Activated T-cell treated with anti-CD3 and anti-CD28 coated beads for 4 hours (primary cell): ENCODE measurements around the gene DNER.
"Not testable (repeated sequence)": the region's sequence is repeated elsewhere in the genome, so short reads cannot be mapped to it uniquely, and the experiment has no call there.

Experiments
- DNase-seq: peaks from one replicate; pipeline ENCODE4 v3.0.0-alpha.2; 2020

Gene DNER, protein sequence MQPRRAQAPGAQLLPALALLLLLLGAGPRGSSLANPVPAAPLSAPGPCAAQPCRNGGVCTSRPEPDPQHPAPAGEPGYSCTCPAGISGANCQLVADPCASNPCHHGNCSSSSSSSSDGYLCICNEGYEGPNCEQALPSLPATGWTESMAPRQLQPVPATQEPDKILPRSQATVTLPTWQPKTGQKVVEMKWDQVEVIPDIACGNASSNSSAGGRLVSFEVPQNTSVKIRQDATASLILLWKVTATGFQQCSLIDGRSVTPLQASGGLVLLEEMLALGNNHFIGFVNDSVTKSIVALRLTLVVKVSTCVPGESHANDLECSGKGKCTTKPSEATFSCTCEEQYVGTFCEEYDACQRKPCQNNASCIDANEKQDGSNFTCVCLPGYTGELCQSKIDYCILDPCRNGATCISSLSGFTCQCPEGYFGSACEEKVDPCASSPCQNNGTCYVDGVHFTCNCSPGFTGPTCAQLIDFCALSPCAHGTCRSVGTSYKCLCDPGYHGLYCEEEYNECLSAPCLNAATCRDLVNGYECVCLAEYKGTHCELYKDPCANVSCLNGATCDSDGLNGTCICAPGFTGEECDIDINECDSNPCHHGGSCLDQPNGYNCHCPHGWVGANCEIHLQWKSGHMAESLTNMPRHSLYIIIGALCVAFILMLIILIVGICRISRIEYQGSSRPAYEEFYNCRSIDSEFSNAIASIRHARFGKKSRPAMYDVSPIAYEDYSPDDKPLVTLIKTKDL

DNA sequence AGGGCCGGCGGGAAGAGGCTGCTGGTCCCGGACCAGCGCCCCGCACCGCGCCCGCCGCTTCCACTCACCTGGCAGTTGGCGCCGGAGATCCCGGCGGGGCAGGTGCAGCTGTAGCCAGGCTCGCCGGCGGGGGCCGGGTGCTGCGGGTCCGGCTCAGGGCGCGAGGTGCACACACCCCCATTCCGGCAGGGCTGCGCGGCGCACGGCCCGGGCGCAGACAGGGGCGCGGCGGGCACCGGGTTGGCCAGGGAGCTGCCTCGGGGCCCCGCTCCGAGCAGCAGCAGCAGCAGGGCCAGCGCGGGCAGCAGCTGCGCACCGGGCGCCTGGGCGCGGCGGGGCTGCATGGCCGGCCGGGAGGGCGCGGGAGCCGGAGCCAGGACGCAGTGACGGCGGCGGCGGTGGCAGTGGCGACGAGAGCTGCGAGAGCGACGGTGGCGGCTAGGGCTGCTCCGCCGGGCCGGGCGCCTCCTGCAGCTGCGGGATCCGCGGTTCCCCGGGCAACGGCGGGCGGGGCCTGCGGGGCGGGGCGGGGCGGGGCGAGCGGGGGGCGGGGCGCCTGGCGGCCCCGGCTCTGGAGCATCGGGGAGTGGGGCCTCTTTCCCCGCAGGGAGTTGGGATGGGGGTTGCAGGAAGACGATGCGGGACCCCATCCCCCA is at the start of gene DNER:
Gene DNER (minus strand): TSS at position 476 of the 656 bp plus-strand sequence. CDS start 132 bp downstream, at position 344.
- DNase-seq, result peak; percentile 11

DNA sequence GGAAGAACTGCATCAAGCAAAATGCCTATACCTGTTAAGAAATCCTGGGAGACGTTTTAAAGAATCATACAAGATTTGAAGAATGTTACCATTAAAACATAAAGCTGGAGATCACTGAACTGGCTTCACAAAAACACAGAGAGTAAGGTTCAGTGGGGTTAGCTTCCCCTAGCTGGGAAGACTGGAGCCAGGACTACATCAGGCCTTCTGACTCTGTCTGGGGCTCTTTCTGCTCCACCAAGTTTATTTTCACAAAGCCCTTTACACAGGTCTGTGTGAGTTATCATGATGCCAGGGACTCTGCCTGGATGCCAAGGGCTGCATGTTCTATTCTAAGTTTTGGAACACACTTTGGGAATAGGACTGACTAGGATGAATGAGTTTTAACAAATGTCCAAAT is 47.3 kb upstream of the DNER start:
- no peak for DNase-seq

DNA sequence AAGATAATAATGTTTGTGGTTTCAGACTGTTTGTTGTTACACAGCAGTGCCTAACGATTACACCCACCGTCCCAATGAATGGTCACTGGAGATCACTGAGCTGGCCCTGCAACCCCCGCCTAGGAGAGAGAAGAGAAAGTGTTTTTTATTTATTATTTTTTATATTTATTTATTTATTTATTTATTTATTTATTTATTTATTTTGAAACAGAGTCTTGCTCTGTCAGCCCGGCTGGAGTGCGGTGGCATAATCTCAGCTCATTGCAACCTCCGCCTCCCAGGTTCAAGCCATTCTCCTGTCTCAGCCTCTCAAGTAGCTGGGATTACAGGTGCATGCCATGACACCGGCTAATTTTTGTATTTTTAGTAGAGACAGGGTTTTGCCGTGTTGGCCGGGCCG is 43.1 kb upstream of the DNER start:
- not testable (repeated sequence) for DNase-seq

DNA sequence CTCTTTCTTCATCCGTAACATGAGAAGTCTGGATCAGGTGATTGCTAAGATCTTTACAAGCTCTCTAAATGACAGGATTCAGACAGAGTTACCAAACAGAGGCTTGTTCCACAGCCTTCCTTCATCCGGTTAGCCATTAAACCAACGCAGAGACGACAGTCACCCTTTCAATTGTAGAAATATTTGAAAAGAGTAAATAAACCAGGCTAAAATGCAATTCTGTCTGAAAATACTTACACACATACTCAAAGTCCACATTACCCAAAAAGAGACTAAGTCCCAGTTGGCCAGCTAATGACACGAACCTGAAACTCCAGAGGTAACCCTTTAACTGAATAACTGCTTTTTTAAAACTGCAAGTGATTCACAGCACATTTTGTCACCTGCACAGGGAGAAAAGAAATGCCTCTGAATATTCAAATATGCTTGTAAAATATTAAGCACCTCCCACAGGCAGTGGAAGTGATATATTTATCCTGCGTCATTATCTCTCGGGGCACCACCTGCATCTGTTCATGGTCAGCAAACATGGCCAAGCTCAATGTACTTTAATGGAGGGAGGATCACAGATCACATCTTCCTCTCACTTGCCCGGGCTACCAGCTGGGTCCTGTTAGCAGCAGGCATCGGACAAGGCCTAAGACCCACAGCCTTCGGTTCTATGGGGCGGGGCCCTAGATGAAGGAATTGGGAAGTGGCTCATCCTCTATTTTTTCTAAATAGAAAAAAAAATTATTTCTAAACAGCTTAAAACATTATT is 38.8 kb upstream of the DNER start:
- no peak for DNase-seq

DNA sequence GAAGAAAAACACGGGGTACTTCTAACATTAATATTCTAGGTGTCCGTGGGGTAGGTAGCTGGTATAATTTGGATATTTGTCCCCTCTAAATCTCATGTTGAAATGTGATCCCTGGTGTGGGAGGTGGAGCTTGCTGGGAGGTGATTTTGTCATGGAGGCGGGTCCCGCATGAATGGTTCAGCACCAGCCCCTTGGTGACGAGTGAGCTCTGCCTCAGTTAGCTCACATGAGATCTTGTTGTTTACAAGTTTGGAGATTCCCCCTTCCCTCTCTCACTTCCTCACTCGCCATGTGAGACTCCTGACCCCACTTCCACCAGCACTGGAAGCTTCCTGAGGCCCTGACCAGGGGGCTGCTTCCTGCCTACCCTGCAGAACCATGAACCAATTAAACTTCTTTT is 35.4 kb upstream of the DNER start:
- DNase-seq, result no peak

DNA sequence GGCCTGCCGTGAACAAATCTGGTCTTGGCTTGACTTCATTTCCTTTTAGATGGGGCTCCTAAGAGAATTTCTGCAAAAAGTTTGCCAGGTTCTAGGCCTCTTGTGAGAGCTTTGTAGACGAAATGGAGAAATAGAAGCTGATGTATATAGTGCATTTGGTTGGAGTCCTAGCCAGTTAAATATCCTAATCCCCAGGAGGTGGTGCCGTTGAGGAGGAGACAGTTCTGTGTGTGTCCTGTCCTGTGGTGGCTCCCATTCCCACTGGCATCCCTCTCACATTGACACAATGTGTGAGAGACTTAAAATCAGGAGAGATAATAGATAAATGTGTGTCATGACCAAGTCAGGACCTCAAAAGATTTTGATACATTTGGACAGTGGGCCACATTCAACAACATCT is 34.6 kb upstream of the DNER start:
- no peak for DNase-seq

DNA sequence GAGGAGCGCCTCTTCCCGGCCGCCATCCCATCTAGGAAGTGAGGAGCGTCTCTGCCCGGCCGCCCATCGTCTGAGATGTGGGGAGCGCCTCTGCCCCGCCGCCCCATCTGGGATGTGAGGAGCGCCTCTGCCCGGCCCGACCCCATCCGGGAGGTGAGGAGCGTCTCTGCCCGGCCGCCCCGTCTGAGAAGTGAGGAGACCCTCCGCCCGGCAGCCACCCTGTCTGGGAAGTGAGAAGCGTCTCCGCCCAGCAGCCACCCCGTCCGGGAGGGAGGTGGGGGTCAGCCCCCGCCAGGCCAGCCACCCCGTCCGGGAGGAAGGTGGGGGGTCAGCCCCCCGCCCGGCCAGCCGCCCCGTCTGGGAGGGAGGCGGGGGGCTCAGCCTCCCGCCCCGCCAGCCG is 28.3 kb upstream of the DNER start:
- not testable (repeated sequence) for DNase-seq

DNA sequence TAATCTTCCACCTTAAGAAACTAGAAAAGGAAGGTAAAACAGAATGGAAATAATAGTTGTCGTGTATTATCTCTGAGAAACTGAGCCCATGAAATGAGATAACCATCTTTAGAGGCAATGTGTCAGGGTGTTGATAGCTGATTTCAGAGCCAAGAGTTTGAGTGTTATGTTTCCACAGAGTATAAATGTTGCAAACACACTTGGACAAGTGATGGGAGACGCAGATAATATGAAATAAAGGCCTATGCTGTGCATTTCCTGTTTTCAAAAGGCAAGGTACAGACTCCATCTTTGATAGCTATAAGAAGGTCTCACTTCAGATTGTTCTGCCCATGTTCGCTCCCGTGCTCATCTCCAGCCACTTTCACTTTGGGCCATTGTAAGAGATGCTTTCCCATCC is 25.9 kb upstream of the DNER start:
- no peak for DNase-seq

DNA sequence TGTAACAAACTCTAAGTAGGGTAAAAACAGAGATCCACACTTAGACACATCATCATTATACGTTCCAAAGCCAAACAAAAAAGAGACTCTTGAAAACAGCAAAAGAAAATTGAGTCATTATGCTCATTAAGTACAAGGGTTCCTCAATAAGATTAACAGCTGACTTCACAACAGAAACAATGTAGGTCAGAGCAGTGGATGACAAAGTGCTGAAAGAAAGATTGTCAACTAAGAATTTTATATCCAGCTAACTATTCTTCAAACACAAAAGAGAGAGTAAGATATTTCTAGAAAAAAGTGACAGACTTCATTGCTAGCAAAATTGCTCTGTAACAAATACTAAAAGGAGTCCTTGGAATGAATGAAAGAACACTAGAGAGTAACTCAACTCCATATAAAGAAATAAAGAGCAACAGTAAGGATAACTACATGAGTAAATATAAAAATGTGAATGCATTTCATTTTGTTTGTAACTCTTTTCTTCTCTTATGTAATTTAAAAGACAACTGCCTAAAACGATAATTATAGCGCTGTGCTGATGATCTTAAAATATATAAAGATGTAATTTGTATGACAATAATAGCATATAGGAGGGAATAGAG is 23.8 kb upstream of the DNER start:
- DNase-seq, result no peak

DNA sequence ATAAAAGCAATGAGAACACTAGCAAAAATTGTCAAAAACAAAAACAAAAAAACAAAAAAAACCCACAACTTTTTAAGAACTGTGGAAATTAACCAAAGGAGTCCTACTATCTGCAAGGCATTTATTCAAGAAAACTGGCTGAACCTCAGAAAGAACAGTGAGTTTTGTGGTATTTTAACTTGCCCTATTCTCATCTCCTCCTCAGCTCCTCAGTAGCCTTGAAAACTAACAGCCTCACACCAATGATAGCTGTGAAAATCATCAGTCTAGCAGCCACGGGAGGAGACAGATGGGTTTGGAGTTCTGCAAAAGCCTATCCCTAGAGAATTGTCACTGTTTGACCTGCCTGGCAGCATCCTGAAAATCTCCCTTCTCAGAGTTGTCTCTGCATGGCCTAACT is 20.1 kb upstream of the DNER start:
- no peak for DNase-seq

DNA sequence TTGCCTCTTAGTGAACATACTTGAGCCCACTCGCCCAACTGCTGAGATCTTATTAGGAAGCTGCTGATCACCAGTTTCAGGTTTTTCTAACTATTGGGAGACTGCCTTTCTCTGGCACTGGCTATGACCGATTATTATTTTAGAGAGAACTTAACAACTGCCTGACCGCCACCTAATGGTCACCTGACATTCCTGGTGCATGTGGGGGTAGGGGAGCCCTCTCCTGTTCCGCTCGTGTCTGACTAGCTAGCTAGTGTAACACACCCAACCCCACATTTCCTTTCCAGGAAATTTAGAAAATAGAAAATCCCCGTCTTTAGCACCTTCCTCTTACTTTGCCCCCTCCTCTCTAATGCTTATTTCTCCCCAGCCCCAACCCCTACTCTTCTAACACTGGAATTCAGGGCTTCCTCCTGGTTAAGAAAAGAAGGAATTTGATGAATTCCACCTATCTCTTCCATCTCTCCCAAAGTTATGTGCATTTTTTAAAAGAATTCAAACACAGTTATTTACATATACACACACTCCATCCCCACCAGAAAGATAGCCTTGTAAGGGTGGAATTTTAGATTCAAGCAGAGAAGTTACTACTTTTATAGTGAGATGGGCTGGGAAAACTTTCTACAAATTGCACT is 19.4 kb upstream of the DNER start:
- DNase-seq, result no peak

DNA sequence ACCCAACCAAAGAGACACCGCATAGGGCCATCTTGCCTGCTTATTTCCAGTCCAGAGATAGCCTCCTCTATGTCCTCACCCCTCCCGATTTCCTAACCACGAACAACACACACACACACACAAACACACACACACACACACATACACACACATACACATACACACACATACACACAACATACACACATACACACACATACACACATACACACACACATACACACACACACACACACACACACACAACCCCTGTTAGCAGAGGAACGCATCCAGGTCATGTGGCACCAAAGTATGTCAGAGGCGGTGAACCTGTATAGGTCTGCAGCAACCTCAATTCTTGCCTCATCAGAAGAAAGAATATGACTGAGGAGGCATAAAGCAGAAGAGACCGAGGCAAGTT is 18.5 kb upstream of the DNER start:
- no peak for DNase-seq

DNA sequence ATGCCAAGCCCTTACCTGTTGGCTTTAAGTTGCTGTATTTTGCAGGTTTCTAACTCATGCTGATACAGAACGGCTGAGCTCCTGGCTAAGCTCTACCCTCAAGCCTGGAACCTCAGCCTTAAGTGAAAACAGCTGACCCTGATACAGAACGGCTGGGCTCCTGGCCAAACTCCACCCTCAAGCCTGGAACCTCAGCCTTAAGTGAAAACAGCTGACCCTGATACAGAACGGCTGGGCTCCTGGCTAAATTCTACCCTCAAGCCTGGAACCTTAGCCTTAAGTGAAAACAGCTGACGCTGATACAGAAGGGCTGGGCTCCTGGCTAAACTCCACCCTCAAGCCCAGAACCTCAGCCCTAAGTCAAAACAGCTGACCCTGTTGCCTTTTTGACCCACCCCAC is 17.6 kb upstream of the DNER start:
- DNase-seq, result no peak

DNA sequence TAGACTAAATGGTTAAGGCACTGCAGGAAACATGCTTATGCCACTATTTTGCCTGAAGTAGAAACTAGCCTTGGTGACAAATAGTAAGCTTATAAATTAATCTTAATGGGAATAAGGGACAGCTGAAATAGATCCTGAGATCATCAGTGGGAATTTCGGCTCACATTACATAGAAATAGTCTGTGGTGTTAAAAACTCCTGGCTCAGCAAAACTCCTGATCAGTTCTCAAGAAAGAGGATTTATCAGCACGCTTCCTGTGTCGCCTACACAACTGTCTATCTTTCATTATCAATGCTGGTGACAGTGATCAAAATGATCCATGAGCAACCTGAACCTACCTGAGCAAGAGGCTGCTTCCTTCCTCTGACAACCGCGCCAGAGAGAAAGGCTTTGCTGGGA is 17.0 kb upstream of the DNER start:
- no peak for DNase-seq

DNA sequence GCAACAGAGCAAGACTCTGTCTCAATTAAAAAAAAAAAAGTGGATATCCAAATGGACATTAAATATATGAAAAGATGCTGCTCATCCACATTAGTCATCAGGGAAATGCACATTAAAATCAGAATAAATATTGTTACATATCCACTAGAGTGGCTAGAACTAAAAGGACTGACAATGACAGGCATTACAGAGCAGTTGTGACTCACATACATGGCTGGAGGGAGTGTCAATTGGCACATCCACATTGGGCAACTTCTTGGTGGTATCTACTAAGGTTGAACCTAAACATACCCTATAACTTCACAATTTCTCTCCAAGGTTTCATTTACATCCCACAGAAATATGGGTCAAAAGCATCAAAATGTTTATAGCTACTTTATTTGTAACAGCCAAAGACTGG is 14.0 kb upstream of the DNER start:
- DNase-seq, result no peak

DNA sequence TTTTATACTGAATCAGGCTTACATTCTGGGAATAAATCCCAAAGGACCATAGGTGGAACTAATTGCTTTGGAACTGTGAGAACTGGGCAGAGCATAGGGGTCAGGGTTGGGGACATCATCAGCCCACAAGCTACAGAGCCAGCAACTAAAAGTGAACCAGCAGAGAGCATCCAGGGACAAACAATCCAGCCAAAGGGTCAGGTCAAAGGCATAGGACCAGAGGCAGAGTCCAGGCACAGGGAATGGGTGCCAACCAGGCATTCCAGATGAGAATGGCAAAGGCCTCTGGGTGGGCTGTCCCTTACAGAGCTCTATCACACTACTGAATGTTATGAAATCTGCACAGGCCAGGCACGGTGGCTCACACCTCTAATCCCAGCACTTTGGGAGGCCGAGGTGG is 12.3 kb upstream of the DNER start:
- DNase-seq, result no peak

DNA sequence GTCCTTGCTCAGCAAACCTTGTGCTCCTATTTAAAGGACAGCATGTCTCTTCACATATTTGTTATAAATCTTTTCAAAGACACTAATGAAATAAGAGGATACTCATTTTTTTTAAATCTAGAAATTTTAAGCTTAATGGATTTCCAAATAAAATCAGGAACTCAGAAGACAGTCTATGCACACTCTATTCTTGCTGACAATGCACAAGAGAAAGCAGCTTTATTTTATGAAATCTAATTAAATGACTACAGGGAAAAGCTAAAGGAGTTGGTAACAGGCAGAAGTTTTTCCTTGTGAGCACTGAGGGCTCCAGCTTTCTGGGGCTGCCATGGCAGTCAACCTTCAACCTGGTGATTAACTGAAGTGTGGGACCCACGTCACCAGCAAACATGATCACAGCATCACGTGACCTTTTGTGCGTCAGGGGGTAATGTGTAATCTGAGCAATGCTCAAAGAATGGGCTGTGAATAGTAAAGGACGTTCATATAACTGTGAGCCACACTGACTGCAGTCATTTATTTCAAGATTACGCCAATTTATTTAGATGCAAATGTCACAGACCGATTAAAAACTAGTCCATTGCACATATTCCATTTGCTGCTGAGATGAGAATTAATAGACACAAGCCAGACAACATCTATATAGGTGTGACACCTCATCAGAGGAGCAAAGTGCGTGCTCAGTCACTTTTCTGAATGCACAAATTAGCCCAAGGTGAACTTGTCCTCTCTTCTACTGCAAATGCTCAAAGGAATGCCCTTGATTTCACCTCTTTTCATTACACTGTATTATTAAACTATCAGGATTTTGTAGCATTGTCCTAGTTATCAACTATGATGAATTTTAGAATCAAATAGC is 11.6 kb upstream of the DNER start:
- no peak for DNase-seq

DNA sequence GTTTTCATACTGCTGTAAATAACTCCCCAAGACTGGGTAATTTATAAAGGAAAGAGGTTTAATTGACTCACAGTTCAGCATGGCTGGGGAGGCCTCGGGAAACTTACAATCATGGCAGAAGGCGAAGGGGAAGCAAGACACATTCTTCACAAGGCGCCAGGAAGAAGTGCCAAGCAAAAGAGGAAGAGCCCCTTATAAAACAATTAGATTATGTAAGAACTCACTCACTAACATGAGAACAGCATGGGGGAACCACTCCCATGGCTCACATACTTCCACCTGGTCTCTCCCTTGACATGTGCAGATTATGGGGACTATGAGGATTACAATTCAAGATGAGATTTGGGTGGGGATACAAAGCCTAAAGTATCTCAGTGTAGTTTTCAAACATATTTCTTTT is 8.8 kb upstream of the DNER start:
- not testable (repeated sequence) for DNase-seq

DNA sequence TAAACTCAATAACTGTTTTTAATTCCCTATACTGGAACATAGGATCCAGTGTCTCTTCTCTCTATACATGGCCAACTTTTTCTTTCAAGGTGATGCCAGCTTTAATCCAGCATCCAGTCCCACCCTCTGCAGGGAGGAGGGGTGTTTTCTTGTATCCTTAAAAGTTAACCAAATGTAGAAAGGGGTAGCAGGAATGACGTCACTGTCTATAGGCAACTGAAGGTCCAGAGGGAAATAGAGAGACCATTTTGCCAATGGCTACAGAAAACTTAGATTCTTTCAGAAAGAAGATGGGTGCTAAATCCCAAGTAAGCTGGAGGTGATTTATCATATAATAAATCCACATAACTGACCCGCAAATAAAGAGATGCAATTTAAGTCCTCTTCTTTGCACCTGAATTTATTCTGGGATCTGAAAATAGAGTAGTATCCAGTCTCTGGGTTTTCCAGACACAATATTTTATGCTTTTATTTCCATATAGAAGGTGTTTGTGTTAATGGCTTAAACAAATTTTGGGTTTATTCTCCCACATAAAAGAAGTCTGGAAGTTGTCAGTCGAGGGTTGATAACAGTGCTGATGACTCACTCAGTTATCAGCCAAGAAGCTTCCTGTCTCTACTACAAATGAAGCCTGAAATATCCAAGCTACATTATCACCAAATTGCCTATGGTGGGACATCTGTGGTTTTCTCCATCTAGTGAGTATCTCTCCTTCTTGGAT is 5.7 kb upstream of the DNER start:
- DNase-seq, result no peak

DNA sequence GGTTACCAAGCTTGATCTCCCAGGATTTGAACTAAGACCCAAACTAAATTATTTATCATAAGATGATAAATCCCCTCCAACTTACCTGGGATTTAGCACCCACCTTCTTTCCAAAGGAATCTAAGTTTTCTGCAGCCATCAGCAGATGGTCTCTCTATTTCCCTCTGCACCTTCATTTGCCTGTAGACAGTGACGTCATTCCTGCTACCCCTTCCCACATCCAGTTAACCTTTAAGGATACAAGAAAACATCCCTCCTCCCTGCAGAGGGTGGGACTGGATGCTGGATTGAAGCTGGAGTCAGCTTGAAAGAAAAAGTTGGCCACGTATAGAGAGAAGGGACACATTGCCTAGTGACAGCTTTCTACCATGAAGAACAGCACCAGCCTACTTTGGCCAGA is 3.7 kb upstream of the DNER start:
- no peak for DNase-seq
